ENCODE results near the gene CEP83.
"Not testable (repeated sequence)": the region's sequence is repeated elsewhere in the genome, so short reads cannot be mapped to it uniquely, and the experiment has no call there.

The CEP83 gene, protein sequence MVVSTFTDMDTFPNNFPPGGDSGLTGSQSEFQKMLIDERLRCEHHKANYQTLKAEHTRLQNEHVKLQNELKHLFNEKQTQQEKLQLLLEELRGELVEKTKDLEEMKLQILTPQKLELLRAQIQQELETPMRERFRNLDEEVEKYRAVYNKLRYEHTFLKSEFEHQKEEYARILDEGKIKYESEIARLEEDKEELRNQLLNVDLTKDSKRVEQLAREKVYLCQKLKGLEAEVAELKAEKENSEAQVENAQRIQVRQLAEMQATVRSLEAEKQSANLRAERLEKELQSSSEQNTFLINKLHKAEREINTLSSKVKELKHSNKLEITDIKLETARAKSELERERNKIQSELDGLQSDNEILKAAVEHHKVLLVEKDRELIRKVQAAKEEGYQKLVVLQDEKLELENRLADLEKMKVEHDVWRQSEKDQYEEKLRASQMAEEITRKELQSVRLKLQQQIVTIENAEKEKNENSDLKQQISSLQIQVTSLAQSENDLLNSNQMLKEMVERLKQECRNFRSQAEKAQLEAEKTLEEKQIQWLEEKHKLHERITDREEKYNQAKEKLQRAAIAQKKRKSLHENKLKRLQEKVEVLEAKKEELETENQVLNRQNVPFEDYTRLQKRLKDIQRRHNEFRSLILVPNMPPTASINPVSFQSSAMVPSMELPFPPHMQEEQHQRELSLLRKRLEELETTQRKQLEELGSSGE

DNA sequence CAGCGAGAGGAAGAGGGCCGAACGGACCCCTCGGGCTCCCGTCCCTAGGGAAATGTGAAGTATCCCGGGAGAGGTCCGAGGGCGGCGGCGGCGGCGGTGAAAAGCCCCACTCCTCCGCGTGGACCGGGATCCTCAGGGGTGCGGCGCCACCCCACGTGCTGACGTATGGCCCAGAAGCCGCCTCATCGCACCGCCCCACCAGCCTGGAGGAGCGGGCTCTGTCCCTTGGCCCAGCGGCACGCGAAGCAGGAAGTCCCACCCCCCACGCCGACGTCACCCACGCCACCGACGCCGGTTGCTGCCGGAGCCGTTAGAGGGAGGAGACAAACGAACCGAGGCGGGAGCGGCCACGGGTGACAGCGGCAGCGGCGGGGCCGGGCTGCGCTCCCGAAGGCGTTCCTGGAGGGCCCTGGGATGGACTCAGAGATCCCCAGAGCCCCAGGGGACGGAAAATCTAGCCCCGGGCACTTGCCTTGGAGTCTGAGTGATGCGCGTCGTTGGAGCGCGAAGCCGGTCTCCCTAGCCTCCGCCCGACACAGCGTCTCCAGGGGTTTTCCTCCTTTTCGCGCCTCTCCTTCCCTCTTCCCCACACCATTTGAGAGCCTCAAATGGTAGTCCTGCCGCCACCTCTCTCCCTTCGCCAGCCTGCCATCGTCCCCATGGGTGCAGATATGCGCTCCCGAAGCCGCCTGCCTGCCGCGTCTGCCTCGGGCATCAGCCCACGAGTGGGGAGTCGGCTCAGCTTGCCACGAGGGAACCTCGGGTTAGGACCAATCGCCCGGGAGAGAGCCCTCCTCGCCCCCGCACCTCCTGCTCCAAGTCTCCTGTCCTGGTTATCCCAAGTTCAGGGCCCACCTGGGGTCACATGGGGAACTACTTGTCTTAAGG is at the start of gene CEP83:
CEP83 (minus strand) TSS at position 140 of the 888 bp plus-strand sequence. CDS start 47,377 bp downstream, outside the sequence.
- no peak for FAIRE-seq

DNA sequence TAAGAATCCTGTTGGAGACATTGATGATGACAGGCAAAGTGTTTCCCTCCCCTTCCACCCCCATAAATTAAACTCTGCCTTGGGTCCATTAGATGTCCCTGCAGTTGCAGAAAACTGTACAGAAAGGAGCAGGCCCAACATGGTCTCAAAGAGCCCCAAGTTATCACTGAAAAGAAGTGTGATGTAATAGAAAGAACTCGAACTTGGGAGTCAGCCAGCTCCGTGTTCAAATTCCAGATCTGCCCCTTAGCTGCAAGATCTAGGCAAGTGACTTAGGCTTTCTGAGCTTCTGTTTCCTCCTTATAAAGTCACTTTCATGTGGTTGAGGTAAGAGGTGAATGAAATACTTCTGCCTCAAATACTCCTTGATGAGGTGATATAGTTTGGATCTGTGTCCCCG is 49.6 kb upstream of the CEP83 start:
- FAIRE-seq: no peak

- FAIRE-seq: no peak
Measured at GRCh38 chr12:94507455-94507854, 47.8 kb upstream of the CEP83 start.

DNA sequence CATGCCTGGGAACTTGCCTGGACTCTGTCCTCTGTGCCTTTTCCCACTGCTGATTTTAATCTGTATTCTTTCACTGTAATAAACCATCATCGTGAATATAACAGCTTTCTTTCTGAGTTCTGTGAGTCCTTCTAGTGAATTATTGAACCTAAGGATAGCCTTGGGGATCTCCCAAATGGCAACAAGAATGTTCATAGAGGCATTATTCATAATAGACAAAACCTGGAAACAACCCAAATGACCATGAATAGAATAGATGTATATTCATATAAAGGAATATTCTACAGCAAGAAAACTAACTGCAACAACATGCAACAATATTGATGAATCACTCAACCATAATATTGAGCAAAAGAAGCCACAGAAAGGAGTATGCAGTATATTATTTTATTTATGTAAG is 44.7 kb upstream of the CEP83 start:
- no peak for FAIRE-seq

- no peak for FAIRE-seq
Measured at GRCh38 chr12:94503619-94504018, 44.0 kb upstream of the CEP83 start.

DNA sequence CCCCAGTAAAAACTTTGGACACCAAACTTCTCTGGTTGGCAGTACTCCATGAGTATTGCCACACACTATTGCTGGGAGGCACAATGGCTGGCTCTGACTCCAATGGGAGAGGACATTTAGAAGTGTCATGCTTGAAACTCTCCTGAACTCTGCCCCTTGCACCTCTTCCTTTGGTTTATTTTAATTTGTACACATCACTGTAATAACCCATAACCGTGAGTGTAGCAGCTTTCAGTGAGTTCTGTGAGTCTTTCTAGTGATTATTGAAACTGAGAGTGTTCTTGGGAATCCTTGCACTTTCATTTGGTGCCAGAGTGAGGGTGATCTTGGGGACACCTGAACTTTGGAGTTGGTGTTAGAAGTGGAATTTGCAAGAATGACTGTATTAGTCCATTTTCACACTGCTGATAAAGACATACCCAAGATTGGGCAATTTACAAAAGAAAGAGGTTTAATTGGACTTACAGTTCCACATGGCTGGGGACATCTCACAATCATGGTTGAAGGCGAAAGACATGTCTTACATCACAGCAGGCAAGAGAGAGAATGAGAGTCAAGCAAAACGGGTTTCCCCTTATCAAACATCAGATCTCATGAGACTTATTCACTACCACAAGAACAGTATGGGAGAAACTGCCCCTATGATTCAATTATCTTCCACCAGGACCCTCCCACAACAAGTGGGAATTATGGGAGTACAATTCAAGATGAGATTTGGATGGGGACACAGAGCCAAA is 41.3 kb upstream of the CEP83 start:
- no peak for FAIRE-seq

GRCh38 chr12:94498698-94499097 is 39.0 kb upstream of the CEP83 start:
- FAIRE-seq: no peak

DNA sequence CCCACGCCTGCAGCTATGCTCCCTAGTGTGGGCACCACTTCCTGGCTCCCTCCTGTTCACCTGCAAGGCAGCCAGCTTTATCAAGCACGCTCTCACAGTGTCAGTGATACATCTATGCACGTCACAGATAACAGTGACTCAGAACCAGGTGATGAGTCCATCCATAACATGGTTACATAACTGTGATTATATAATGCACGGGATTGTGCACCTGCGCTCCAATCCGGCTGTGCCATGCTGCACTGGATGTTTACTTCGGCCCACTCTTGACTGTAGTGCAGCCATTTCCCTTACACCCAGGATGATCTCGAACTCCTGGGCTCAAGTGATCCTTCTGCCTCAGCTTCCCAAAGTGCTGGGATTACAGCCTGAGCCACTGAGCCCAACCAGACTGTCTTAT is 38.4 kb upstream of the CEP83 start:
- FAIRE-seq: no peak

GRCh38 chr12:94495445-94496115 is 35.9 kb upstream of the CEP83 start:
- FAIRE-seq: no peak

- no peak for FAIRE-seq
Measured at GRCh38 chr12:94491489-94491888, 31.8 kb upstream of the CEP83 start.

GRCh38 chr12:94488463-94488862 is 28.8 kb upstream of the CEP83 start:
- FAIRE-seq: no peak

GRCh38 chr12:94481734-94482133 is 22.1 kb upstream of the CEP83 start:
- FAIRE-seq: no peak

DNA sequence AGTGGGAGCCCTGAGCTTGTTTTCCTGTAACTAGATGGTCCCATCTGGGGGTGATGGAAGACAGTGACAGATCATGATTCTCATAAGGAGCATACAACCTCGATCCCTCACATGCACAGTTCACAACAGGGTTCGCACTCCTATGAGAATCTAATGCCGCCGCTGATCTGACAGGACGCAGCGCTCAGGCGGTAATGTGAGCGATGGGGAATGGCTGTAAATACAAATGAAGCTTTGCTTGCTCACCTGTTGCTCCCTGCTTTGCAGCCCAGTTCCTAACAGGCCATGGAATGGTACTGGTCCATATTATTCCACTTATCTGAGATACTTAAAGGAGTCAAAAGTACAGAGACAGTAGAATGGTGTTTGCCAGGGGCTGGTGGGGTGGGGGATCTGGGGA is 9.9 kb upstream of the CEP83 start:
- no peak for FAIRE-seq

GRCh38 chr12:94460616-94460959 is 921 bp upstream of the CEP83 start:
- FAIRE-seq: no peak

GRCh38 chr12:94458877-94459727 is 565 bp downstream of the CEP83 start:
- no peak for FAIRE-seq

DNA sequence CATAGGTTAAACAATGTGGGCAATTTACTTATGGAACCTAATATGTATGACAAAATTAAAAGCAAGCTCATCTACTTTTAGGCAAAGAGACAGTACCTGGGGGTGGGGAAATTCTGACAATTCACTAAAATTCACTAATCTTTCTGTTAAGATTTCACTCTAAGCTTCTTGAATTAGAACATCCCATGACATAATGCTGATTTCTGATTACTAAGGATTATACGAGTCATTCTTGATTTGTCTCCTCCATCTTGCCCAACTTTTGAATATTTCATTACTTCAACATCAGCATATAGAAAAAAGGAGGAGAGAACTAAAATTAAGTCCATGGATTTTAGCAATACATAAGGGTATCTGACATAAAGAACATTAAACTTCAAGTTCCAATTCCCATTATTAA is 2.4 kb downstream of the CEP83 start:
- no peak for FAIRE-seq

GRCh38 chr12:94454318-94454717 is 5.3 kb downstream of the CEP83 start:
- FAIRE-seq: not testable (repeated sequence)

- no peak for FAIRE-seq
Measured at GRCh38 chr12:94445662-94446061, 14.0 kb downstream of the CEP83 start.

DNA sequence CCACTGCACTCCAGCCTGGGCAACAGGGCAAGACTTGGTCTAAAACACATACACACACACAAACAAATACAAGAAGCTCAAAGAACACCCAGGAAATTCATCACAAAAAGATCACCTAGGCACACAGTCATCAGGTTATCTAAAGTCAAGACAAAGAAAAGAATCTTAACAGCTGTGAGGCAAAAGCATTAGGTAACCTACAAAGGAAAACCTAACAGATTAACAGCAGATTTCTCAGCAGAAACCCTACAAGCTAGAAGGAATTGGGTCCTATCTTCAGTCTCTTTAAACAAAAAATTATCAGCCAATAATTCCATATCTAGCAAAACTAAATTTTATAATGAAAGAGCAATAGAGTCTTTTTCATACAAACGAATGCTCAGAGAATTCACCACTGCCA is 22.4 kb downstream of the CEP83 start:
- FAIRE-seq: no peak

DNA sequence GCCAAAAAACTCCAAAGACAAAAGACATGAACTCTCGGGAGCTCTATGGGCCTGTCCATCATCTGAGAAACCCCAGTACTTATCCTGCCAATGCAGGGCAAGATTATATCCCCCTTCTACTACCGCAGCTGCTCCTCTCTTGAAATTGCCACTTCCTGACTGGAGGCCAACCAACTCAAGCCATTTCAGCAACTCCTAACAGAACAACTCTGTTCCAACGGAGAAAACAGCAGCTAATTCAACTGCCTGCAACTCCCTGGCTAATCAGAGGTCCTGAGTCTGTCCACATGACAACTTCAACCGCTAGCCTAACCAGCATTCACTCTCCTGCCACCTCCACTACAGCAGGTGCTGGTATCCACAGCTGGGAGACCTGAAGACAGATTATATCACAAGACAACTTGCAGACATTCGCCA is 24.1 kb downstream of the CEP83 start:
- FAIRE-seq: no peak

- peak; percentile 49 for FAIRE-seq
Measured at GRCh38 chr12:94434171-94434570, 25.5 kb downstream of the CEP83 start.

All from colon (tissue), 2 donors.